SK-N-SH treated with all-trans-retinoic acid at 6 μM for 48 hours (cell line): ENCODE results near the gene LHFPL6.

Experiments
- ATAC-seq: fragments of 200-7000 bp; cut with Tn5 transposase; 3 replicates; pipeline ENCODE4 v1.9.1; 2020; ENCODE audit warnings: mild to moderate bottlenecking, moderate library complexity
- ARNTL ChIP-seq: fragments of 450-650 bp; formaldehyde crosslinking; IDR thresholded peaks from 2 replicates; pipeline ENCODE4 v1.5.0; 2020; ENCODE audit warnings: low read depth, mild to moderate bottlenecking, moderate library complexity, borderline replicate concordance
- BACH2 ChIP-seq: fragments of 250-450 bp; sonication (Bioruptor Pico); IDR thresholded peaks from 2 replicates; pipeline ENCODE4 v1.9.0; 2021; ENCODE audit warnings: mild to moderate bottlenecking, borderline replicate concordance
- CREB5 ChIP-seq: fragments of 250-450 bp; sonication (Bioruptor Pico); IDR thresholded peaks from 2 replicates; pipeline ENCODE4 v1.5.1; 2020; ENCODE audit warnings: low read depth, mild to moderate bottlenecking, moderate library complexity
- CSDC2 ChIP-seq: fragments of 250-450 bp; sonication (Bioruptor Pico); IDR thresholded peaks from 2 replicates; pipeline ENCODE4 v1.5.0; 2020; ENCODE audit warnings: mild to moderate bottlenecking, moderate library complexity
- CSRNP3 ChIP-seq: fragments of 250-450 bp; sonication (Bioruptor Pico); IDR thresholded peaks from 2 replicates; pipeline ENCODE4 v1.5.1; 2021; ENCODE audit warnings: mild to moderate bottlenecking, moderate library complexity
- ESRRG ChIP-seq: fragments of 250-450 bp; sonication (Bioruptor Pico); IDR thresholded peaks from 2 replicates; pipeline ENCODE4 v1.6.1; 2021; ENCODE audit warnings: mild to moderate bottlenecking
- GLIS3 ChIP-seq: fragments of 250-450 bp; sonication (Bioruptor Pico); IDR thresholded peaks from 2 replicates; pipeline ENCODE4 v1.5.0; 2020; ENCODE audit warnings: mild to moderate bottlenecking, moderate library complexity
- ISL1 ChIP-seq: fragments of 250-450 bp; sonication (Bioruptor Pico); IDR thresholded peaks from 2 replicates; pipeline ENCODE4 v2.1.2; 2022; ENCODE audit warnings: mild to moderate bottlenecking, moderate library complexity
- OSR1 ChIP-seq: fragments of 250-450 bp; sonication (Bioruptor Pico); IDR thresholded peaks from 2 replicates; pipeline ENCODE4 v1.8.0; 2022; ENCODE audit warnings: moderate library complexity, mild to moderate bottlenecking, inconsistent platforms
- PATZ1 ChIP-seq: fragments of 250-450 bp; sonication (Bioruptor Pico); IDR thresholded peaks from 2 replicates; pipeline ENCODE4 v1.8.0; 2020; ENCODE audit warnings: mild to moderate bottlenecking, moderate library complexity, borderline replicate concordance
- POU6F1 ChIP-seq: fragments of 250-450 bp; sonication (Bioruptor Pico); IDR thresholded peaks from 2 replicates; pipeline ENCODE4 v1.8.0; 2021; ENCODE audit warnings: low read depth, mild to moderate bottlenecking, moderate library complexity, borderline replicate concordance
- RARB ChIP-seq: fragments of 250-450 bp; sonication (Bioruptor Pico); IDR thresholded peaks from 2 replicates; pipeline ENCODE4 v1.8.0; 2021; ENCODE audit warnings: mild to moderate bottlenecking, moderate library complexity
- SNAI2 ChIP-seq: fragments of 250-450 bp; sonication (Bioruptor Pico); IDR thresholded peaks from 2 replicates; pipeline ENCODE4 v1.5.0; 2020; ENCODE audit warnings: mild to moderate bottlenecking, moderate library complexity
- TCF4 ChIP-seq: fragments of 250-450 bp; sonication (Bioruptor Pico); IDR thresholded peaks from 2 replicates; pipeline ENCODE4 v1.8.0; 2021; ENCODE audit warnings: mild to moderate bottlenecking, moderate library complexity, borderline replicate concordance
- TSHZ2 ChIP-seq: fragments of 250-450 bp; sonication (Bioruptor Pico); IDR thresholded peaks from 2 replicates; pipeline ENCODE4 v1.5.0; 2020; ENCODE audit warnings: mild to moderate bottlenecking, moderate library complexity
- ZC3H10 ChIP-seq: fragments of 250-450 bp; sonication (Bioruptor Pico); IDR thresholded peaks from 2 replicates; pipeline ENCODE4 v1.5.1; 2021; ENCODE audit warnings: mild to moderate bottlenecking, moderate library complexity
- ZFP3 ChIP-seq: fragments of 250-450 bp; sonication (Bioruptor Pico); IDR thresholded peaks from 2 replicates; pipeline ENCODE4 v1.5.0; 2020; ENCODE audit warnings: mild to moderate bottlenecking, moderate library complexity
- ZFP30 ChIP-seq: fragments of 450-650 bp; formaldehyde crosslinking; IDR thresholded peaks from 2 replicates; pipeline ENCODE4 v1.5.0; 2022; ENCODE audit warnings: mild to moderate bottlenecking, moderate library complexity
- ZNF70 ChIP-seq: fragments of 450-650 bp; formaldehyde crosslinking; IDR thresholded peaks from 2 replicates; pipeline ENCODE4 v1.5.0; 2020; ENCODE audit warnings: mild to moderate bottlenecking, moderate library complexity

LHFPL6 gene

GRCh38 chr13:39326469-39327171 is 276.4 kb downstream of the LHFPL6 start:
- TF ChIP-seq BACH2, result no peak
- ATAC-seq, result no peak

- no peak for TF ChIP-seq PATZ1 (CRISPR knock-in tag)
- TF ChIP-seq BACH2, result no peak
- no peak for TF ChIP-seq GLIS3
- no peak for TF ChIP-seq RARB (CRISPR knock-in tag)
- TF ChIP-seq SNAI2 (CRISPR knock-in tag), result no peak
- no peak for TF ChIP-seq ZNF70 (CRISPR knock-in tag)
- no peak for TF ChIP-seq OSR1 (CRISPR knock-in tag)
- no peak for TF ChIP-seq ISL1
- no peak for TF ChIP-seq ZFP3 (CRISPR knock-in tag)
- no peak for TF ChIP-seq CSDC2
- no peak for TF ChIP-seq CREB5 (CRISPR knock-in tag)
- no peak for TF ChIP-seq ZFP30 (CRISPR knock-in tag)
- no peak for TF ChIP-seq CSRNP3
- no peak for TF ChIP-seq ZC3H10 (CRISPR knock-in tag)
- TF ChIP-seq TCF4 (CRISPR knock-in tag), result no peak
- no peak for TF ChIP-seq POU6F1 (CRISPR knock-in tag)
- no peak for ATAC-seq
Observed at GRCh38 chr13:39324806-39325311, 278.1 kb downstream of the LHFPL6 start.

- no peak for ATAC-seq
Observed at GRCh38 chr13:39322836-39323585, 280.0 kb downstream of the LHFPL6 start.

More at GRCh38 chr13:39322836-39323585, 280.0 kb downstream of the LHFPL6 start:
- TF ChIP-seq PATZ1 (CRISPR knock-in tag) (no peak), ARNTL (CRISPR knock-in tag) (no peak), GLIS3 (no peak), CSDC2 (no peak), ESRRG (CRISPR knock-in tag) (no peak), ZFP3 (CRISPR knock-in tag) (no peak), POU6F1 (CRISPR knock-in tag) (no peak), TSHZ2 (CRISPR knock-in tag) (no peak)
